CD1c-positive myeloid dendritic cell (primary cell): ENCODE data around the gene APOA4.

Experiments used
- DNase-seq: peaks from one replicate; pipeline ENCODE4 v3.0.0-alpha.2; 2016; ENCODE audit errors: extremely low spot score

APOA4 gene

DNA sequence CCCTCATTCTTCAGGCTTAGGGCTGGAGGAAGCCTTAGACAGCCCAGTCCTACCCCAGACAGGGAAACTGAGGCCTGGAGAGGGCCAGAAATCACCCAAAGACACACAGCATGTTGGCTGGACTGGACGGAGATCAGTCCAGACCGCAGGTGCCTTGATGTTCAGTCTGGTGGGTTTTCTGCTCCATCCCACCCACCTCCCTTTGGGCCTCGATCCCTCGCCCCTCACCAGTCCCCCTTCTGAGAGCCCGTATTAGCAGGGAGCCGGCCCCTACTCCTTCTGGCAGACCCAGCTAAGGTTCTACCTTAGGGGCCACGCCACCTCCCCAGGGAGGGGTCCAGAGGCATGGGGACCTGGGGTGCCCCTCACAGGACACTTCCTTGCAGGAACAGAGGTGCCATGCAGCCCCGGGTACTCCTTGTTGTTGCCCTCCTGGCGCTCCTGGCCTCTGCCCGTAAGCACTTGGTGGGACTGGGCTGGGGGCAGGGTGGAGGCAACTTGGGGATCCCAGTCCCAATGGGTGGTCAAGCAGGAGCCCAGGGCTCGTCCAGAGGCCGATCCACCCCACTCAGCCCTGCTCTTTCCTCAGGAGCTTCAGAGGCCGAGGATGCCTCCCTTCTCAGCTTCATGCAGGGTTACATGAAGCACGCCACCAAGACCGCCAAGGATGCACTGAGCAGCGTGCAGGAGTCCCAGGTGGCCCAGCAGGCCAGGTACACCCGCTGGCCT lies 7.2 kb upstream of the APOA4 start:
- DNase-seq: no peak

DNA sequence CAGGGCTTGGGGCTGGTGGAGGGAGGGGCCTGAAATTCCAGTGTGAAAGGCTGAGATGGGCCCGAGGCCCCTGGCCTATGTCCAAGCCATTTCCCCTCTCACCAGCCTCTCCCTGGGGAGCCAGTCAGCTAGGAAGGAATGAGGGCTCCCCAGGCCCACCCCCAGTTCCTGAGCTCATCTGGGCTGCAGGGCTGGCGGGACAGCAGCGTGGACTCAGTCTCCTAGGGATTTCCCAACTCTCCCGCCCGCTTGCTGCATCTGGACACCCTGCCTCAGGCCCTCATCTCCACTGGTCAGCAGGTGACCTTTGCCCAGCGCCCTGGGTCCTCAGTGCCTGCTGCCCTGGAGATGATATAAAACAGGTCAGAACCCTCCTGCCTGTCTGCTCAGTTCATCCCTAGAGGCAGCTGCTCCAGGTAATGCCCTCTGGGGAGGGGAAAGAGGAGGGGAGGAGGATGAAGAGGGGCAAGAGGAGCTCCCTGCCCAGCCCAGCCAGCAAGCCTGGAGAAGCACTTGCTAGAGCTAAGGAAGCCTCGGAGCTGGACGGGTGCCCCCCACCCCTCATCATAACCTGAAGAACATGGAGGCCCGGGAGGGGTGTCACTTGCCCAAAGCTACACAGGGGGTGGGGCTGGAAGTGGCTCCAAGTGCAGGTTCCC lies 6.5 kb upstream of the APOA4 start, which contains the start of gene APOC3:
APOC3 (plus strand) TSS at position 383 of the 659 bp plus-strand sequence. CDS start 676 bp downstream, outside the sequence.
- no peak for DNase-seq

DNA sequence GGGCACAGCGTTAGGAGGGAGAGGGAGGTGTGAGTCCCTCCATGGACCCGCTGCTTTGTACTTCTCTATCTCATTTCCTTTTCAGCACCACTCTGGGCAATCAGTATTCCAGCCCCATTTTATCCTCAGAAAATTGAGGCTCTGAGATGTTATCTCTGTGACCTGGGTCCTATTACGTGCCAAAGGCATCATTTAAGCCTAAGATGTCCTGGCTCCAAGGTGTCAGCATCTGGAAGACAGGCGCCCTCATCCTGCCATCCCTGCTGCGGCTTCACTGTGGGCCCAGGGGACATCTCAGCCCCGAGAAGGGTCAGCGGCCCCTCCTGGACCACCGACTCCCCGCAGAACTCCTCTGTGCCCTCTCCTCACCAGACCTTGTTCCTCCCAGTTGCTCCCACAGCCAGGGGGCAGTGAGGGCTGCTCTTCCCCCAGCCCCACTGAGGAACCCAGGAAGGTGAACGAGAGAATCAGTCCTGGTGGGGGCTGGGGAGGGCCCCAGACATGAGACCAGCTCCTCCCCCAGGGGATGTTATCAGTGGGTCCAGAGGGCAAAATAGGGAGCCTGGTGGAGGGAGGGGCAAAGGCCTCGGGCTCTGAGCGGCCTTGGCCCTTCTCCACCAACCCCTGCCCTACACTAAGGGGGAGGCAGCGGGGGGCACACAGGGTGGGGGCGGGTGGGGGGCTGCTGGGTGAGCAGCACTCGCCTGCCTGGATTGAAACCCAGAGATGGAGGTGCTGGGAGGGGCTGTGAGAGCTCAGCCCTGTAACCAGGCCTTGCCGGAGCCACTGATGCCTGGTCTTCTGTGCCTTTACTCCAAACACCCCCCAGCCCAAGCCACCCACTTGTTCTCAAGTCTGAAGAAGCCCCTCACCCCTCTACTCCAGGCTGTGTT lies 5.8 kb upstream of the APOA4 start:
- DNase-seq: no peak

DNA sequence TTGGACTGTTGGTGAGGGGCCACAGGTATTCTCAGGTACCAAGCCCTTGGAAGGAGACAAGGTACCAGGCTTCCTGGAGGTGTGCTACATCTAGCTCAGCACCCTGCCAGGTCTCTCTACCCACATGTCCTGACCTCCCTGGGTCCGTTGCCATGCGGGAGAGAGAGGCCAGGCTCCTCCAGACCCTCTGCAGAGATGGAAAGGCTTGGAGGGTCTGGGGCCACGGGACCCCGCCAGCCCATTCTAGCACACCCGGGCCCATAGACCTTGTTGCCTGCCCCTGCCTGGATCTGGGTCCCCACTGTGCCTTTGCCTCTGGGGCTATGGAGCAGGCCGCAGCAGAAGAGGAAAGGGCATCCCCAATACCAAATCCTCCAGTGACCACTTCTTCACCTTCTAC lies 4.4 kb upstream of the APOA4 start:
- DNase-seq: no peak

DNA sequence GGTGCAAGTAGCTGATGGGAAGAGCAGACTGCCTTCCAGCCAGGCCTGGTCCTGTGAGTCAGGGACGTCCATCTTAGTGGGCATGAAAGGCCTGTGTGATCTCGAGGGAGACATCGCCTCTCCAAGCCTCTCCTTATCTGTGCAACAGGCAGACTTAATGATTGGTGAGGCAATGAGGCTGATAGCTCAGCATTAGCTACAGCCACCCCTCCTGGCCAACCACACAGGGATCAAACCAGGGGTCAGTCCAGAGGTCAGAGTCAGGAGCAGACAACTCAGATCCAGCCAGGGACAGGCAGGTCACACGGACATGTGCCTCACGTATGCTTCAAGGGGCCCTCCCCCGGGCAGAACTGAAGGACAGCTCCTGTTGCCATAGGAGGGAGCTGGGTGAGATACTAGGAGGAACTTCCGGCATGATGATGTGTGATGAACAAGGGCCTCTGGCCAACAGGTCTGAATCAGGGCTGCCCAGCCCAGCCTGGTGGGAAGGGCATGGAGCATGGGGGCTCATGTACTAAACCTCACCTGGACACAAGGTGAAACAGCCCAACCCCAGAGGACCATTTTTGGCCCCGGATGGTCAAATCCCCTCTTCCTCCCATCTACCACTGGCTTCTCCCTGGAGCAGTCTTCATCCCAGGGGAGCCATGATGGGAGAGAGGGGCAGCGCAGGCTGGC lies 3.8 kb upstream of the APOA4 start:
- no peak for DNase-seq

DNA sequence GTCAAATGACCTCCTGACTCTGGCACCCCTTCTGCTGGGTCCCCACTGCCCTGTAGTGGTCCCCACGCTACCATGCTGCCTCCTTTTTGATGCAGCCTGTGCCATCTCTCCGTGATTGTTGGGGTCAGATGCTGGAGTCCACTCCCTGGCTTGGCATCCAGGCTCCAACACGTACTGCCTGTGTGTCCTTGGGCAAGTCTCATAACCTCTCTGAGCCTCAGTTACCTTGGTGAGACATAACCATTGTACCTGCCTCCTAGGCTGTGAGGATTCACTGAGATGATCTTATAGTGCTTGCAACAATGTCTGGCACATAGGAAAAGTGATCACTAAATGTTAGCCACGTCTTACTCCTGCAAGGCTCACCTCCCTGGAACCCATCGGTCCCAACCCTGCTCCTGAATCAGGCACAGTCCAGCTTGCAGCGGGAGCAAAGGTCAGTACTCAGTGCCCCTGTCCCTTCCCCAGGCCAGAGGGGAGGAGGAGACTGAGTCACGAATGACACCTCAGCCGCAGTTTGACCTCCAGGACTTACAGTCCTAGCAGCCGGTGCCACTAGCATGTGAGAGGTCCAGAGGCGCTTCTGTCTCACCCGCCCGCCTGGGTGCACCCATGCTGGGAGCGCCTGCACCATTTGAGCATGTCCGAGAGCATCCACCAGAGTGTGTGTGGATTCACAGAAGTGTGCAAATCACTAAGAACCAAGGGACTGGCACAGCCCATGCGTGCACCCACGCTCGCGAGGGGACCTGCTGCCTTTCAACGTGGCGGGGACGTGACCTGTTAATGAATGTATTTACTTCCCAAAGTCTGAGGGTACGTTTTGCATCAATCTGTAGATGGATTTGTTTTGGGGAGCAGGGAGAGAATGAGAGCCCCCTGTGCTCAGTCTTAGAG lies 3.0 kb upstream of the APOA4 start:
- DNase-seq: no peak

DNA sequence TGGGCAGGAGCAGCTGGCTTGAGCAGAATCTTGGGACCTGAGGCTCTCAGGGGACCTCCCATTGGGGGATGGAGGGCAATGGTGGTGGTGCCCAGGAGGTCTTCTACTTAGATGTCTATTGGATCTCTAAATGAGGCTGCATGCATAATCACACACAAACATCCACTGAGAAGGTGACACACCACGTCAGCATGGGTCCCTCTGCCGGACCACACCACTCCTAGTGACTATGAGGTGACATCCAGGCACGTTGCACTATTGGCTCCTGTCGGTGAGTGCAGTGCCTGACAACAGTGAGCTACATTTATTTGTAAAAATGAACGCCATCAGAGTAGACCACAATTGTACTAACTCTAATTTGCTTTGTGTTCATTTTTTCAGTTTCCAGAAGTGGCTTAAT lies 2.3 kb upstream of the APOA4 start:
- no peak for DNase-seq

DNA sequence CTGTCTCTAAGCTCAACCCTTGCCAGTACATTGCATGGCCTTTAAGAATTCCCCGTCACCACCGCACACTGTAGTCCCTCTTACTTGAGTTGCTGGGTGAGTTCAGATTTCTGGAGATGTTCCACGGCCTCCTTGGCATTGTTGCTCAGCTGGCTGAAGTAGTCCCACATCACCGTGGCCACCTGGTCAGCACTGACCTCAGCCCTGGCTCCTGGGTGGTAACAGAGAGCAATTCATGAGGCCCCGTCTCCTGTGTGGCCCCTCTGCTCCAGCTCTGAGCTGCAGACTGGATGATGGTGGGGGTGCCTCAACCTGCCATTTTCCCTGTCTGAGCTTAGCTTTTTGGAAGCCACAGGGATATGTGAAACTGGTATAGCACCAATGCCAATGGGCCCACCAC lies 529 bp downstream of the APOA4 start:
- DNase-seq: no peak

DNA sequence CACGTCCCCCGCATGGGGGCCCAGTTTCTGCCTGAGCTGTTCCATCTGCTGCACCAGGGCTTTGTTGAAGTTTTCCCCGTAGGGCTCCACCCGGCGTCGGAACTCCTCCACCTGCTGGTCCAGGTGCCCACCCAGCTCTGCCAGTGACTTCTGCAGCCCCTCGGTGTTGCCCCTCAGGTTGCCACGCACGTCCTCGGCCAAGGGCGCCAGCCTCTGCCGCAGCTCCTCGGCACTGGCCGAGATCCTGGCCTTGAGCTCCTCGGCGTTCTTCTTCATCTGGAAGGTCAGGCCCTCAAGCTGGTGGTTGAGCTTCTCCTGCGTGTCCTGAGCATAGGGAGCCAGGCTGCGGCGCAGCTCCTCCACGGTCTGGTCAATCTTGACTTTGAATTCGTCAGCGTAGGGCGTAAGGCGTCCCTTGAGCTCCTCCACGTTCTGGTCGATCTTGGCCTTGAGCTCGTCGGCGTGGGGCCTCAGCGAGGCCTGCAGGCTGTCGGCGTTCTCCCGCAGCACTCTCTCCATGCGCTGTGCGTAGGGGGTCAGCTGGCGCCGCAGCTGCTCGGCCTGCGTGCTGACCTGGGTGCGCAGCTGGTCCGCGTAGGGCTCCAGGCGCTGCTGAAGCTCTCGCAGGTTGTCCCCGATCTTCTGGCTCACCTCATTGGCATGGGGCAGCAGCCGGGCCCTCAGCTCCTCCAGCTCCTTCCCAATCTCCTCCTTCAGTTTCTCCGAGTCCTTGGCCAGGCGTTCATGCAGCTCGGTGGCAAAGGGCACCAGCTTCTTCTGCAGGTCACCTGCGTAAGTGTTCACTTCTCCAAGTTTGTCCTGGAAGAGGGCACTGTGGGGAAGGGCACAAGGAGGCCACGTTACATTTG lies 1.8 kb downstream of the APOA4 start:
- no peak for DNase-seq

DNA sequence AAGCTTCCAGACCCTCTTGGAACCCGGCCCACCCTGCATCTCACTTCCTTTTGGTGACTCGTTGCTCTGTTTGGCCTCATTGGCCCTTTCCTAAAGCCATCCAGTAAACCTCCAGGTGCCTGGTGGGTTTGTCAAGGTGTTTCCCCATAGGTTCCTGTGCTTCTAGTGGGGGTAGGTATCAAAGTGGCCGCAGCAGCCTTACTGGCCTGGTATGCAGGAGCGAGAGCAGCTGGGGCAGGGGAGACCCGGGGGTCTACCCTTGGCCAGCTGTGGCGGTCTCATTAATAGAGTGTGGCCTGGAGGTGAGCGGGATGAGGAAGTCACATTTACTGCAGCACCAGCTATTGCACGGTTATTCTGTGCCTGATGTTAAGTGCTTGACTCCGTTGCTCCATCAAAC lies 4.1 kb downstream of the APOA4 start:
- DNase-seq: no peak

DNA sequence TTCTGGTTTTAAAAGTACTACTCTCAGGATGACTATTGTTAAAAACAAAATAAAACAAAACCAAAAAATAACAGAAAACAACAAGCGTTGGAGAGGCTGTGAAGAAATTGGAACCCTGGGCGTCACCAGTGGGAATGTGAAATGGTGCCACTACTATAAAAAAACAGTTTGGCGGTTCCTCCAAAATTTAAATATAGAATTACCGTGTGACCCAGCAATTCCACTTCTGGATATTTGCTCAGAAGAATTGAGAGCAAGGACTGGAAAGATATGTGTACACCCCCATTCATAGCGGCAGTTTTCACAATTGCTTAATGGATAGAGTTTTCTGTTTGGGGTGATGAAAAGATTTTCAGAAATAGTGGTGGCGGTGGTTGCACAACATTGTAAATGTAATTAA lies 8.6 kb downstream of the APOA4 start:
- no peak for DNase-seq

DNA sequence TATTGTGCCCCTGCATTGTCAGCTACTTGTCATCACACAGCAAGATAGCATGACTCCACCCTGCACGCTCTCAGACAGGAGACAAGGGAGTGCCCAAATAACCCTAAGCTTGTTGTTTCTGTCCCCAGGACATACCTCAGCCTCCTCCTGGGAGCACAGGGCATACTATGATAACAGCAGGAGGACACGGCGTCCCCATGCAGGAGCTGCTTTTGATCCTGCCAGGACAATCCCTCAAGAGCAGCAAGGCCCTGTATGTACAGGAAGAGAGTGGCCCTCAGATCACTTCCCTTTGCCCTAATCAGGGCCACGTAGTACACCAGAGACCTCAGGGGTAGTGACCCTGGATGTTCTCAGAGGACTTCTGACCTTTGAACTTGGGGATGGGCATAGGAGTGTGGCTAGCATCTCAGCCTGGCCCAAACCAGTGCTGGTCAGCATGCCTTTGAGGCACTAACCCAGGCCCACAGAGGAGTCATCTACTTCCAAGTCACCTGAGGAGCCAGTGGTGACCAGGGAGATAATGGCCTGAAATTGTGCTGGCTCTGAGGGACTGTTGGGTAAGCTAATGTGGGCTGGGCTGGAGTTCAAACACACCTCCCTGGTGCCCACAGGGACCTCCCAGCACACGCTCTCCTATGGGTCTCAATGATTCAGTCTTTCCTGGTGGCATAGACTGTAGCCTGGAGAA lies 9.2 kb downstream of the APOA4 start:
- DNase-seq: no peak

DNA sequence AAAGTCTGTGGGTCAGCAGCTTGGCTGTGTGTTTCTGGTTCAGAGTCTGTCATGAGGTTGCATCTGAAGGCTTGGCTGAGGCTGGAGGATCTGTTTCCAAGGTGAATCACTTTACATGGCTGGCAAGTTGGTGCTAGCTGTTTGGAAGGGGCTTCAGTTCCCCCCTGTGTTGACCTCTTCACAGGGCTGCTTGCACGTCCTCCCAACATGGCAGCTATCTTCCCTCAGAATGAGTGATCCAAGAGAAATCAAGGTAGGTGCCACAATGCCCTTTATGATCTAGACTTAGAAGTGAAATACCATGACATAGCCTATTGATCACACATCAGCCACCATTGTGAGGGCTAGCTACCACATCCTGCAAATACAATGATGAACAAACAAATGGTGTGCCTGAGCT lies 9.9 kb downstream of the APOA4 start:
- no peak for DNase-seq

DNA sequence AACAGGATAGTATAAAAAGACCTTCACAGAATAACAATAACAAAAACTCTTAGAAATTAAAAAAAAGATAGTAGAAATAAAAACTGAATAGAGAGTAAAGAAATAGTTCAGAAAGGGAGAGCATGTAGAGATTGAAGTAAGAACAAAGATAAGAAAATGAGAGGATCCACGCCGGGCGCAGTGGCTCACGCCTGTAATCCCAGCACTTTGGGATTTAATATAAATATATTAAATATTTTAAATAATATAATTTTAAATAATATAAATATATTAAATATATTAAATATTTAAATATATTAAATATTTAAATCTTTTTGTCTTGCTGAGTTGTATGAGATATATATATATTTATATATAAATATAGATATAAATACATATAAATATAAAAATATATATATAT lies 11.0 kb downstream of the APOA4 start:
- DNase-seq: no peak

DNA sequence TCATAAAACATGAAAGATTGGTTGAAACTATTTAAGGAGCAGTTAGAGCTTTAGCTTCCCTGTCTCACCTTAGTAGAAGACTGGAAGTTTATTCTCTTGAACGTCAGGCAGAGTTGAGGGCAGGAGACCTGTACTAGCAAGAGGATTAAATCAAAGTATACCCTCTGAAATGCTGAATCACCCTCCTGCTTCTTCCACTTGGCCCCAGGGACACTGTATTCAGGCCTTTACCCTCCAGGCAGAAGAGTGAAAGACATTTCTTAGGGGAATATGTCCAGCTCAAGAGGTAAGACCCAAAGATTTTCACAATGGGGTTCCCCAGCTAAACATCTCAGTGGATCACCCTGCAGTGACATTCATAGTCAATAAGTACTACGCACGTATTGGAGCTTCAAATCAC lies 11.9 kb downstream of the APOA4 start:
- DNase-seq: no peak

DNA sequence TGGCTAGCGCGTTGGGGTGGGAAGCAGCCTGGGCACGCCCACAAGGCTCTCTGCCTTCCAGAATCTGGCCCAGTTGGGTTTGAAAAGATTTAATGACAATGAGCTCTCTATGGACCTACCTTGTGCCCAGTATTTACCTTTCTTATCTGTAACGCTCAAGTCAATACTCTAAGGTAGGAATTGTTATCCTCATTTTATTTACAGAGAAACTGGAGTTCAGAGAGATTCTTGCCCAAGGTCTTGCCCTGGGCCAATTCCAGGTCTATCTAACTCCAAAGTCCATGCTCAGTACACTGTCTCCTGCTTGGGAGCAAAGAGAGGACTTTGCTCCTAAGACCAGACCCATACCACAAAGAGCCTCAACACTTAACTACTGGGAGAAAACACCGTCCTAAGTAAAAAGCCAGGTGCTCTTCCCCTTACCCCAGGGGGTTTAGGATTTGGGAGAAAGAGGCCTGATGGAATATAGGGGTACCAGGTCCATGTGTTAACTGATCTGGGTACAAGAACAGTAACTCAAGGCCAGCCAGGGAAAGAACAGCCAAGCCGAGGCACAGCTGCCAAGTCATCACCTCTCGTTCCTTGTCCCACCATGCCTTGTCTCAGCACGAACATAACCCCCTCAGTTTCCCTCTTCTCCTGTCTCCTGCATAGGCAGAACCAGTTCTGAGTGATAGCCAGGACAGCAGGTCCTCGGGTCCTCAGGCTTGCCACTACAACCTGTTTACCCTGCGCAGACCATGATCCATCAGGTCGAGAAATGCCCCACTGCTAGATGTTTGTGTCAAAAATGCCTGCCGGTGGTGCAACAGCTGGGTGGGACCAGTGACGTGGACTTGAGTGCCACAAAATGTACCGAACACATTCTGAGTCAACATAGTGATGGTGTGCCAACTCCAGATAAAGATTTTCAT lies 14.6 kb downstream of the APOA4 start:
- no peak for DNase-seq

DNA sequence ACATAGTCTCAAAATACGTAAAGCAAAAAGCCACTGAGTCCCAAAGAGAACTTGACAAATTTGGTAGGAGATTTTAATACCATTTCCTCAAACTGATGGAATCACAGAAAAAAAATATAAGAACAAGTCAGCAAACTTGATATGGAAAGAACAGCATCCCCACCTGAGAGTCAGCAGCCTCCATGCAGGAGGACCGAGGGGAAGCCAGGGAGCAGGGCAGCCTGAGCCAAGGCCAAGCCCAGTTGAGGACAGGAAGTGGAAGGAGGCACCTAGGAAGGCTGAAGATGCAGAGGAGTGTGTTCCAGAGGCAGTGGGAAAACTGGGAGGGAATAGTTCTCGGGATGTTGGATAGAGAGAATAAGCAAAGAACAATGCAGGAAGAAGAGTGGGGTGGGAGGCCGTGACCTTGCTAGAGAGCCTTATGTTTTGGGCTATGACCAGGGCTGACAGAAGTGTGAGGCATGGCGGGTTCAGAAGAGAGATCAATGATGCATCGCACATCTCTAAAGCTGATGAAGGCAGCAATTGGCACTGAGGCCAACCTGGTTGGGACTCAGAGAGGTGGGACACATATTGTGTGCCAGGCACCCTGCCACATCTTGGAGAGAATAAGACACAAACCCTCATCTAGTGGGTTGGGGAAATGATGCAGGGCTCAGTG lies 15.4 kb downstream of the APOA4 start:
- no peak for DNase-seq

DNA sequence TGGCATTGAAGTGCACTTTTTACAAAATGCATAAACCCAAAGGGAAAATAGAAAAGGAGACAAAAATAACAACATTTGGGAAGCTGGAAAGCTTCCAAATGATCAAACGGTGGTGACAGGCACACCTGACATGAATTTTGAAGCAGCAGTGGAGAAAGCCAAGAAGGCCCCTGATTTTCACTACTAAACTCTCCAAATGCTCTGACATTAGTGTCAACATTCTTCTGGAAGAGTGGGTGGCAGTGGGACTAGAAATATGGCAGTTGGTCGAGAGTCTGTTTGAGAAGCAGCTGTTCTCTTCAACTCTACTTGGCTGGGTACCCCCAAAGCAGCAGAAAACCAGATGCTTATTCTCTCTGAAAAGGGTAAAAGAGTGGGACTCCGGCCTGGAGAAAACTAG lies 19.1 kb downstream of the APOA4 start:
- no peak for DNase-seq
